DLD1 (cell line): ENCODE measurements around the gene MAP1S.

Experiments used
- in situ Hi-C: cut with HindIII; loops from 2 replicates; pipeline ENCODE4 v1.10.0; 2017; ENCODE audit warnings: low sequenced_read_pairs

Gene MAP1S

GRCh38 chr19:17687857-17688784 lies 31.2 kb upstream of the MAP1S start, which contains the start of gene UNC13A:
UNC13A (minus strand) TSS chr19:17688354; CDS start chr19:17688199, 155 bp downstream.
- in situ Hi-C loops: no loop called here

- in situ Hi-C loops: no loop called here
Measured at GRCh38 chr19:17688853-17689595, 30.3 kb upstream of the MAP1S start.

GRCh38 chr19:17692566-17692965 lies 26.7 kb upstream of the MAP1S start:
- in situ Hi-C loops: no loop called here

GRCh38 chr19:17695198-17695597 lies 24.1 kb upstream of the MAP1S start:
- in situ Hi-C loops: no loop called here

GRCh38 chr19:17703824-17704463 lies 15.3 kb upstream of the MAP1S start:
- in situ Hi-C loops: no loop called here

GRCh38 chr19:17706750-17707181 lies 12.5 kb upstream of the MAP1S start:
- in situ Hi-C loops: no loop called here

- in situ Hi-C loops: no loop called here
Measured at GRCh38 chr19:17711851-17712250, 7.4 kb upstream of the MAP1S start.

- in situ Hi-C loops: no loop called here
Measured at GRCh38 chr19:17716309-17716929, 2.9 kb upstream of the MAP1S start.

- in situ Hi-C loops: no loop called here
Measured at GRCh38 chr19:17718550-17718946, 732 bp upstream of the MAP1S start.

- in situ Hi-C loops: no loop called here
Measured at GRCh38 chr19:17719730-17720400, 585 bp downstream of the MAP1S start.

- in situ Hi-C loops: no loop called here
Measured at GRCh38 chr19:17720440-17720839, 1.2 kb downstream of the MAP1S start.

GRCh38 chr19:17721111-17721628 lies 1.9 kb downstream of the MAP1S start:
- in situ Hi-C loops: no loop called here

GRCh38 chr19:17721821-17722220 lies 2.5 kb downstream of the MAP1S start:
- in situ Hi-C loops: no loop called here

- in situ Hi-C loops: no loop called here
Measured at GRCh38 chr19:17722655-17723240, 3.5 kb downstream of the MAP1S start.

GRCh38 chr19:17724655-17725054 lies 5.4 kb downstream of the MAP1S start:
- in situ Hi-C loops: no loop called here

GRCh38 chr19:17725422-17726078 lies 6.3 kb downstream of the MAP1S start:
- in situ Hi-C loops: no loop called here

GRCh38 chr19:17726136-17726741 lies 7.0 kb downstream of the MAP1S start:
- in situ Hi-C loops: no loop called here

- in situ Hi-C loops: no loop called here
Measured at GRCh38 chr19:17726964-17727773, 7.9 kb downstream of the MAP1S start.
